SW480 (cell line): ENCODE results near the gene ANTXR1.

Experiments
- DNase-seq: peaks from one replicate; pipeline ENCODE4 v3.0.0-alpha.2; 2016; ENCODE audit warnings: low spot score

The ANTXR1 gene

GRCh38 chr2:69074918-69075317 is 61.9 kb downstream of the ANTXR1 start:
- DNase-seq: no peak

DNA sequence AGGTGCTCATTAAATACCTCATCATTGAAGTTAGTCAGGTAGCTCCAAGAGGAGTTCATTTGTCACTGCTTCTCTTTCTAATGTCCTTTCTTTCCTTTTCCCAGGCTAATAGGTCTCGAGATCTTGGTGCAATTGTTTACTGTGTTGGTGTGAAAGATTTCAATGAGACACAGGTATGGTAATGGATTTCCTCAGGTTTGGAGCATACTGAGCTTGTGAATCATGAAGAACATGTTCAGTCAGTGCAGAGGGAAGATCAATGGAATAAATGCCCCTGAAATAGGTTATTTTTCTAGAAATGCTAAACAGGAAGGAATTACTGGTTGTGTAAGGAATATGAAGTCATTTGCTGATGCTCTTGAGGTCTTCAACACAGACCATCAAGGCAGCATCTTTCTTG is 62.5 kb downstream of the ANTXR1 start:
- no peak for DNase-seq

GRCh38 chr2:69076601-69077000 is 63.6 kb downstream of the ANTXR1 start:
- DNase-seq: no peak

DNA sequence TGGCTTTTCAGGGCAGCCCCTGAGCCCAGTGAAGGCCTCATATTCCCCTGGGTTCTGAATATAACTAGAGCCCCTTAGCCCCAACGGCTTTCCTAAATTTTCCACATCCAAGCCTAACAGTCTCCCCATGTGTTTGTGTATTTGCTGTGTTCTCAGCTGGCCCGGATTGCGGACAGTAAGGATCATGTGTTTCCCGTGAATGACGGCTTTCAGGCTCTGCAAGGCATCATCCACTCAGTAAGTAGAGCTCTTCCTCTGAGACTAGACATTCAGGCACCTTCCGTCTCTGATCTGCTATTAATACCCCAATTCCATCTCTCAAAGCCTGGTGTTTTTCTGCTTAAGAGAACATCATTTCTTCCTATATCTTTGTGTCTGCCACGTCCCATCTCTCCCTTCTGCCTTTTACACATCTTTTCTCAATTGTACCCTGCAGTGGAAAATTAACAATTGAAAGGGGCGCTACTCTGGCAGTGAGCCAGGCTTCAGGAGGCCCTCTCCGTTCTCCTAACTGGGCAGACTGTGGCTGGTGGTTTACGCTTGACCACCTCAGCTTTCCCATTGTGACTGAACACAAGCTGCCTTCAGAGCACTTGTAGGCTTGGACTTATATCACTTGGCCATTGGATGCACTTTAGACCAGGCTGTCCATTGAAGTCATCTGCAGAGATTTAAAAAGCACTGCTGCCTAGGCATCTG is 64.4 kb downstream of the ANTXR1 start:
- DNase-seq: no peak

DNA sequence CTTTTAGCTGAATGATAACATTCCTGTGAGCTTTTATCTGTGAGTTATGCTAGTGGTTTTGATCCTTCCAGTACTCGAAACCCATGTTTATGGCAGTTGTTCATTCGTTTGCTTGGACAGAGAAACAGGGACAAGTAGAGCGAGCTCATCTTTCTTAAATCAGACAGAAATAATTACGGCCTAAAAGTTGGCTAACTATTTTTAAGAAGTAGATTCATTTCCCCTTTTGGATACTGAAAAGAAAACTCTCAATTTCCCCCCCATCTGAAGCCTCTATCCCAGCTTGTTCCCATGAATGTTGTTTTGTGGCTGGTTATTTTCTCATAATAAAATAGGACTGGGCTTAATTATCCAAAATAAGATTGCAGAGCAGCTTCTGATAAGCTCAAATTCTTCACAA is 67.1 kb downstream of the ANTXR1 start:
- DNase-seq: no peak

DNA sequence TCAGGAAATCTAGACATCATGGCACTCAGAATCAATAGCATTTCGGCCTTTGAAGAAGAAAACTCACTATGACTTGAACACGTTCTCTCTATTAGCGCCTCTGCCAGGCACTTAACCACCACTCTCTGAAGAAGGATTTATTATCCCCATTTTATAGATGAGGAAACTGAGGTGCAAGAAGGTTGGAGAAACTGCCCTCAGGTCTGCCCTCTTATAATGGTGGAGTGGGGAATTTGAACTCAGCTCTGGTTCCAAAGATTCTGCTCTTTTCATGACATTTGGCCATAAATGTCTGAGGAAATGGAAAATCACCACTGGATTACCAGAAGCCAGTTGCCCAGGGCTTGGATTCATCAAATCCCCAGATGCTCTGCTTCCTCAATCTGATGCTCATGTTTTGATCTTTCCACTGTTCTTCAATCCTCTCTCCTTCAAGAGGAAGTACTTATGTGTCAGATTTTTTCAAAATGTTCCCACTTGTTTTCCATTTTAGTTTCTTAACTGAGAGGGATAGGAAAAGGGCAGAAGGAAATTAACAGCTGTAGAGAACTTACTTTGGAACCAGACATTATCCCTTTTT is 68.1 kb downstream of the ANTXR1 start:
- no peak for DNase-seq

- DNase-seq: no peak
Measured at GRCh38 chr2:69081757-69082156, 68.8 kb downstream of the ANTXR1 start.

DNA sequence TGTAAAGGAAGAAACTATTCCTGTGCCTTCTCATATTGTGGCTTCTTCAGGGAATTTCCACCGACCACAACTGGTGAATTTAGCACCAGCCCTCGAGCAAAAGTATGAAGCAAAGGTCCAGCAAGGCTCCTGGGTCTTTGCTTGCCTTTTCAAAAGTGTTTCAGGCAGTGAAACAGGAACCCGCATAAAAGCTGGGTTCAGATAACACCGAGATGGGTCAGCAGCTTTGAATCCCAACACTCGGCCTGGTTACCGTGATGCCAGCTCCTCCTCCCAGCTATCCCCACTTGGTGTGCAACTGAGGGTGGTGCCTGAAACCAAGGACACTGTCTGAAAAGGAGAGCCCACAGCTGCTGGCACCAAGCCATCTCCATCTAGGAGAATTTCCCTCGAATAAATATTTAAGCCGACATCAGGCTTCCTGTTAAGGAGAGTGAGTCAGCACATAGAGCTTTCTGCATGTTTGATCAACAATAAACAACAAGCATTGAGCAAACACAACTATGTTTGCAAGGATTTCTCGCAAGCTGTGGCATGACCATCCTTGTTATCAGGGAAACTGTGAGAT is 69.5 kb downstream of the ANTXR1 start:
- peak; percentile 63 for DNase-seq

GRCh38 chr2:69083235-69083748 is 70.3 kb downstream of the ANTXR1 start:
- peak; percentile 46 for DNase-seq

DNA sequence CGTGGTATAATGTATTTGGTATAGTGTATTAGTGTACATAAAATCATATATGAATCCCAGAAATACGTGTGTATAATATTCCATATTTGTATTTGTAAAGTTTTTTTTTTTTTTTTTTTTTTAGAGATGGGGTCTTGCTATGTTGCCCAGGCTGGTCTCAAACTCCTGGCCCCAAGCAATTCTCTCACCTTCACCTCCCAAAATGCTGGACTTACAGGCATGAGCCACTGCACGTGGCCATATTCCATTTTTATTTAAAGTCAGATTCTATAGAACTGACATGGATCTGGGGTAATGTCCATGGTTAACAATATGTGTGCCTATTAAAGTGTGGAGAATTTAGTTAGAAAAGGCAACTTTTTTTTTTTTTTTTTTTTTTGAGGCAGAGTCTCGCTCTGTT is 71.5 kb downstream of the ANTXR1 start:
- no peak for DNase-seq

- peak; percentile 36 for DNase-seq
Measured at GRCh38 chr2:69086466-69086865, 73.5 kb downstream of the ANTXR1 start.

- DNase-seq: no peak
Measured at GRCh38 chr2:69087211-69087911, 74.4 kb downstream of the ANTXR1 start.

DNA sequence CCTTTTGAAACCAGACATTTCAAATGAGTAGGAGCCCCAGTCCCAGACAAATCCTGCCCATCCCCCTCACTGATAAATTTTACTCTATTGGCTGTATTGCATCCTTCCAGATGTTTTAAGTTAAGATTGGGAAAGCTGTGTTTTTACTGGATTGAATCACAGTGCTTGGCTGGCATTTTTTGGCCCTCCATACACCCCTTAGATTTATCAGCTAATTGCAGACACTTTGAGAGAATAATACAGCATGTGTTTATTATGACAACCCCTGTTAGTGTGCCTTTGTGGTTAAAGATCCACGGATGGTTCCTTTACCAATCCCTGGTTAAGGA is 74.9 kb downstream of the ANTXR1 start:
- no peak for DNase-seq

DNA sequence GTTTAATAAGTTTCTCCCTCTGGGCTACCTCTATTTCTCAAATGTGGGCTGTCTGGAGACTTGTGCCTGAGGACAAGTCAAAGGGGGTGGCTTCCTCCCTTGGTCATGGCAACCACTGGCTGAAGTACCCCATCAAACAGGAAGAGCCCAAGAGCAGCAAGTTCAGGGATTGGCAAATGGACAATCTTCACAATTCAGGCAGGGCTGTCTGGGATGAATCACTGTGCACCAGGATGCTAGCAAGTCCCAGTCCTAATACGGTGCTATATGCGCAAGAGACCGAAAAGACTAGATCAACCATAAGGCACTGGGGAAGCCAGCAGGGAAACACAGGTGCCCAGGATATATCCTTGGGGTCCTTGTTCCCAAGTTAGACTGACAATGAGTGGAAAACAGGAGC is 75.5 kb downstream of the ANTXR1 start:
- no peak for DNase-seq

DNA sequence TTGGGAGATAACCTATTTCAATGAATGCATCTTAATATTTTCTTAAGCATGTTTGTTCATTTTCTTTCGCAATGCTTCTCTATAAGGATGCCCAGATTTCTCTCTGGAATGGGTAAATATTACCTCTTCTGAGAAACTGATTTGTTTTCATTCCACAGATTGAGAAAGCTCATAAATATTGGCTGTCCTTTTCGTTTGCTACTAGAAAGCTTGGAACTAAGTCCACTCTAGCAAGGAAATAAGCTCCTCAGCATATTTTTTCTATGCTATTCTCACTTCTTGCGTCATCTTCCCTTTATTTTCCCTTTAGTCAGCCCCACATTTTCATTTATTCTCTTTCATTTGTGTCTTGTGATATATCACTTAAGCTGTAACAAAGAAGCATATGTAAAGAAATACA is 76.3 kb downstream of the ANTXR1 start:
- no peak for DNase-seq

GRCh38 chr2:69089998-69090397 is 77.0 kb downstream of the ANTXR1 start:
- no peak for DNase-seq

GRCh38 chr2:69090820-69091219 is 77.8 kb downstream of the ANTXR1 start:
- no peak for DNase-seq

DNA sequence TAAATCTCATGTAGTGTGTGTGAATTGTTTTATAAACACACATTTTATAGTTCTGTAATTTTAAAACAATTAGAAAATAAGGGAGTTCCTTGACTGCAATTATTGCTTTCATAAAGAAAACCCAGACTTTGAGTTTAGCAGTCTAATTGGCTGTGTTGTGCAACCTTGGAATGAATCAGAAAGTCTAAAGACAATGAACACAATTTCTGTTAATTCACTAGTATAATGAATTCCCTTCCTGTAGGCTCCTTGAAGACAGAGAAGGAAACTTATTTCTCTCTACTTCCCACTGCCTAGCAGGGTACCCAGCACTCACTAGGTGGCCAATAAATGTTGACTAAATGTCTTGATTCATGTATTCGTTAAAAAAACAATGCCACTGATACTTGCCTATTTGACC is 79.9 kb downstream of the ANTXR1 start:
- DNase-seq: no peak

- no peak for DNase-seq
Measured at GRCh38 chr2:69095305-69095704, 82.3 kb downstream of the ANTXR1 start.

DNA sequence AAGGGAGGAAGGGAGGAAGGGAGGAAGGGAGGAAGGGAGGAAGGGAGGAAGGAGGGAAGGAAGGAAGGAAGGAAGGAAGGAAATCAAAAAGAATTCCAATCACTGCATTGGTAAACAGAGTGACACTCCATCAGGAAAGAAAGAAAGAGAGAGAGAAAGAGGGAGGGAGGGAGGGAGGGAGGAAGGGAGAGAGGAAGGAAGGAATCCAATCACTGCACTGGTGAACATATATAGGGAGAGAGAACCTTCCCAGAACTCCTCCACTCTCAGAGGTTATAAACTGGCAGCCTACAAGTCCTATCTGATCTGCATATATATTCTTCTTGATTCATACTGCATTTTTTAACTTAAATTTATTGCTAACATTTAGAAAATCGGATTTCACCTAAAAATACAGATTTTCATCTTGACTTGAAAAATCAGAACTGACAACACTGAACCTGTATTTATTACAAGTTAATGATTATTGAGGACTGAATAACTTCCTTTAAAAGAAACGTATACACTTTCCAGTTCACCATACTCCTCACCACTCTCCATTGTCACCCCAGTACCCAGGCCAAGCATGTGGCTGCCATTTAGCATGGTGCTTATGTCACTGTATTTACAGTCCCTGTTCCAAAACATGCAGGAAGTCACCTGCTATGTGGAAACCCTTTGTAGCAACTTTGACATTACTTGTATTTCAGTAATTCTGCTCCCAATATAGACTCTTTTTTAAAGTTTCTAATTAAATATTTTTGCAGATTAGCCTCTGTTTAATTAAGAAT is 83.5 kb downstream of the ANTXR1 start:
- DNase-seq: no peak

GRCh38 chr2:69097148-69097610 is 84.2 kb downstream of the ANTXR1 start:
- no peak for DNase-seq
